Upper lobe of left lung (tissue), 6 donors: ENCODE measurements around the gene MAP1B. TPM values are rescaled to one million over a fixed set of nuclear protein-coding genes. Genes with fewer than 3 reads are reported as not detected.
A peak's percentile ranks its signal among the peaks of the same experiment; 100 is the strongest.

Experiments used
- ATAC-seq, 2 donors: fragments of 200-7000 bp; cut with Tn5 transposase; one replicate each; pipeline ENCODE4 v1.9.1; 2022; ENCODE audit warnings: mild to moderate bottlenecking in 2 of 2, moderate library complexity in 2 of 2; ENCODE audit not compliant: low FRiP score in 2 of 2
- DNase-seq, 2 donors: peaks; one replicate each; pipeline ENCODE4 v3.0.0-alpha.2; 2019 to 2020
- H3K27ac ChIP-seq, 4 donors: fragments of 200-600 bp; sonication (generic); one replicate each; pipeline ENCODE4 v1.5.1; 2016 to 2019
- H3K27me3 ChIP-seq, 4 donors: fragments of 200-600 bp; sonication (generic); one replicate each; pipeline ENCODE4 v1.5.1; 2017 to 2019
- H3K36me3 ChIP-seq, 4 donors: fragments of 200-600 bp; sonication (generic); one replicate each; pipeline ENCODE4 v1.5.1; 2016 to 2019
- H3K4me1 ChIP-seq, 4 donors: fragments of 200-600 bp; sonication (generic); one replicate each; pipeline ENCODE4 v1.5.1; 2018 to 2019
- H3K4me3 ChIP-seq, 4 donors: fragments of 200-600 bp; sonication (generic); one replicate each; pipeline ENCODE4 v1.5.1; 2017 to 2019; ENCODE audit warnings: mild to moderate bottlenecking in 2 of 4, moderate library complexity in 1 of 4
- H3K9me3 ChIP-seq, 4 donors: fragments of 200-600 bp; sonication (generic); one replicate each; pipeline ENCODE4 v1.5.1; 2018 to 2019
- EP300 ChIP-seq, 4 donors: sonication (generic); formaldehyde crosslinking; IDR thresholded peaks; one replicate each; pipeline ENCODE4 v1.5.1; 2017; ENCODE audit warnings: antibody characterized with exemption in 4 of 4, control low read depth in 2 of 4
- POLR2A ChIP-seq, 4 donors: fragments of 450-650 bp; IDR thresholded peaks; one replicate each; pipeline ENCODE4 v1.5.1; 2016 to 2017; ENCODE audit warnings: antibody characterized with exemption in 4 of 4, mild to moderate bottlenecking in 2 of 4
- POLR2AphosphoS5 ChIP-seq, 2 donors: sonication (generic); formaldehyde crosslinking; IDR thresholded peaks; one replicate each; pipeline ENCODE4 v1.5.1; 2017; ENCODE audit warnings: antibody characterized with exemption in 2 of 2
- WGBS, 2 donors: methylation state at CpG; one replicate each; pipeline ENCODE4 v1.1.5; 2017 to 2018; 5-methylcytosine and 5-hydroxymethylcytosine counted together
- total RNA-seq, 6 donors: library from RNA; depleted of rRNA in 4 of 6; stranded (reverse); fragments of >200 nt in 4 of 6; gene quantifications; one replicate each; pipeline versions ENCODE4 v1.1.0 to v1.2.1, GENCODE V29; 2016 to 2021
- TF ChIP-seq, protein P1 (sequence below), 6 experiments: fragments of 450-650 bp in 4 of 6; fragments of 200-600 bp in 2 of 6; sonication (generic) in 2 of 6; IDR thresholded peaks; one replicate each; pipeline ENCODE4 v1.5.1; 2016 to 2019; ENCODE audit warnings: antibody characterized with exemption in 6 of 6
- donor health status: DM: no; HTN: no; CAD: no; lungs with moderate emphysema.
- donor health status: DM: no; HTN: yes; CAD: no; lungs with severe emphysema.

MAP1B gene
- total RNA-seq, 6 donors from 2014 or later = 21.6 to 59.4 (median 38.0) TPM

DNA sequence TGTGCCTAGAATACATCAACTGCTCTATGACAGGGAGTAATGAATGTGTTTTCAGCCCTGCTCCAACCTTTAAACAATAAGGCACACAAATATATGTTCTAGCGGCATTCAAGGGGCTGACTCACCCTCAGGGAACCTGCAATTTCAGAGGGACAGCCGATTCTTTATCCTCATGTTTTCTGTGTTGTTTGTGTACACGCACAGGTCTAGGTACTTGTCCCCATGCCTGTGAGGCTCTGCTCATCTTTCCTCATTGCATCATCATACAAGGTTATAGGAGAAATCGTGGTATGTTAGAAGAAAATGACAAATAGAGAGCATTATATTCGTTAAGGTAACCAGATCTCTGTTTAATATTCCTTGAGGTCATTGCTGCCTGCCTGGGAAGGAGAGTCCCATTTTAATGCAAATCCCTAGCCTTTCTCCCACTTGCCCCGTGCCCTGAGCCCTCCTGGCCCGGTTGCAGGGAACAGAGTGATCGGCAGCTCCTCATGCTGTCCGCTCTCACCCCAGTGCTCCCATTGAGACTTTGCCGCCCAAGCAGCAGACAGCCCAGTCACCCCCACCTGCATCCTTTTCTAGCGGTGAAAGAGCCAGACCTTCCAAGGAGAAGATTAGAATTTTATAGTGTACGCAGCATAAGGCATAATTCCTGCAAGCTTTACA is 14.6 kb downstream of the MAP1B start:
- Histone ChIP-seq H3K36me3 (no peaks in the 10 kb centered on the region), H3K27me3 (no peaks in the 10 kb centered on the region), H3K9me3 (peaks cover 0 to 3% (median 0%) of the 10 kb centered on the region in 4 donors), H3K4me1 (no peaks in the 10 kb centered on the region), H3K27ac (no peak overlapping the region), H3K4me3 (no peak overlapping the region)
- no peak for TF ChIP-seq POLR2A (IDR thresholded peaks at IDR 0.05)
- TF ChIP-seq EP300 (IDR thresholded peaks at IDR 0.05) = no peak
- TF ChIP-seq, protein P1, sequence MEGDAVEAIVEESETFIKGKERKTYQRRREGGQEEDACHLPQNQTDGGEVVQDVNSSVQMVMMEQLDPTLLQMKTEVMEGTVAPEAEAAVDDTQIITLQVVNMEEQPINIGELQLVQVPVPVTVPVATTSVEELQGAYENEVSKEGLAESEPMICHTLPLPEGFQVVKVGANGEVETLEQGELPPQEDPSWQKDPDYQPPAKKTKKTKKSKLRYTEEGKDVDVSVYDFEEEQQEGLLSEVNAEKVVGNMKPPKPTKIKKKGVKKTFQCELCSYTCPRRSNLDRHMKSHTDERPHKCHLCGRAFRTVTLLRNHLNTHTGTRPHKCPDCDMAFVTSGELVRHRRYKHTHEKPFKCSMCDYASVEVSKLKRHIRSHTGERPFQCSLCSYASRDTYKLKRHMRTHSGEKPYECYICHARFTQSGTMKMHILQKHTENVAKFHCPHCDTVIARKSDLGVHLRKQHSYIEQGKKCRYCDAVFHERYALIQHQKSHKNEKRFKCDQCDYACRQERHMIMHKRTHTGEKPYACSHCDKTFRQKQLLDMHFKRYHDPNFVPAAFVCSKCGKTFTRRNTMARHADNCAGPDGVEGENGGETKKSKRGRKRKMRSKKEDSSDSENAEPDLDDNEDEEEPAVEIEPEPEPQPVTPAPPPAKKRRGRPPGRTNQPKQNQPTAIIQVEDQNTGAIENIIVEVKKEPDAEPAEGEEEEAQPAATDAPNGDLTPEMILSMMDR (IDR thresholded peaks at IDR 0.05) = no peak
- no peak for TF ChIP-seq POLR2AphosphoS5 (IDR thresholded peaks at IDR 0.05)
- ATAC-seq (no peak), DNase-seq (peak in 1 of 2 donors; percentile 7)
- WGBS, 2 donors = 71 to 78% methylated on average over 12 of the region's 12 CpGs

GRCh38 chr5:72122602-72123001 is 15.3 kb downstream of the MAP1B start:
- ATAC-seq (no peak), DNase-seq (no peak)
- TF ChIP-seq EP300 (IDR thresholded peaks at IDR 0.05) = no peak
- TF ChIP-seq POLR2A (IDR thresholded peaks at IDR 0.05) = no peak
- TF ChIP-seq, protein P1 (IDR thresholded peaks at IDR 0.05) = no peak
- TF ChIP-seq POLR2AphosphoS5 (IDR thresholded peaks at IDR 0.05) = no peak
- Histone ChIP-seq H3K4me3 (no peak overlapping the region), H3K9me3 (peaks cover 0 to 3% (median 0%) of the 10 kb centered on the region in 4 donors), H3K4me1 (no peaks in the 10 kb centered on the region), H3K36me3 (no peaks in the 10 kb centered on the region), H3K27me3 (no peaks in the 10 kb centered on the region), H3K27ac (no peak overlapping the region)
- 82 to 89% methylated on average over 3 of the region's 3 CpGs for whole genome bisulfite sequencing, 2 donors

- H3K4me3 ChIP-seq = no peak overlapping the region
- ATAC-seq (no peak), DNase-seq (no peak)
- TF ChIP-seq POLR2A (IDR thresholded peaks at IDR 0.05) (no peak), POLR2AphosphoS5 (IDR thresholded peaks at IDR 0.05) (no peak), EP300 (IDR thresholded peaks at IDR 0.05) (no peak)
- TF ChIP-seq, protein P1 (IDR thresholded peaks at IDR 0.05) = no peak
- H3K36me3 ChIP-seq = no peaks in the 10 kb centered on the region
- H3K27me3 ChIP-seq = no peaks in the 10 kb centered on the region
- H3K4me1 ChIP-seq = no peaks in the 10 kb centered on the region
- H3K27ac ChIP-seq = no peak overlapping the region
- H3K9me3 ChIP-seq = peaks cover 0 to 3% (median 0%) of the 10 kb centered on the region in 4 donors
- 88 to 89% methylated on average over 9 of the region's 9 CpGs for WGBS, 2 donors
These were observed 16.6 kb downstream of the MAP1B start for GRCh38 chr5:72123764-72124376.

GRCh38 chr5:72125271-72125940 is 18.1 kb downstream of the MAP1B start:
- no peaks in the 10 kb centered on the region for H3K9me3 ChIP-seq
- H3K27me3 ChIP-seq = no peaks in the 10 kb centered on the region
- H3K4me3 ChIP-seq = no peak overlapping the region
- no peaks in the 10 kb centered on the region for H3K36me3 ChIP-seq
- ATAC-seq (no peak), DNase-seq (no peak)
- WGBS, 2 donors = 68 to 85% methylated on average over 1 of the region's 1 CpG
- no peak for TF ChIP-seq POLR2AphosphoS5 (IDR thresholded peaks at IDR 0.05)
- no peak for TF ChIP-seq POLR2A (IDR thresholded peaks at IDR 0.05)
- no peak for TF ChIP-seq EP300 (IDR thresholded peaks at IDR 0.05)
- TF ChIP-seq, protein P1 (IDR thresholded peaks at IDR 0.05) = no peak
- H3K27ac ChIP-seq = no peak overlapping the region
- H3K4me1 ChIP-seq = no peaks in the 10 kb centered on the region
